ENCODE measurements around the gene SLCO4A1. TPM values are rescaled to one million over a fixed set of nuclear protein-coding genes. Genes with fewer than 3 reads are reported as not detected.

The SLCO4A1 gene
- total RNA-seq, 2 donors from 2014 or later, result 26.1 to 34.6 TPM

GRCh38 chr20:62611012-62611411 is 31.3 kb upstream of the SLCO4A1 start:
- Mint-ChIP-seq H3K4me1 (ENCODE audit: low read depth) (no peaks in the 10 kb centered on the region), H3K27ac (no peak overlapping the region), H3K36me3 (ENCODE audit: insufficient read depth in 2 of 2) (peaks cover 2% of the 10 kb centered on the region in 2 donors), H3K9me3 (peaks cover 2 to 4% of the 10 kb centered on the region in 2 donors), H3K4me3 (no peak overlapping the region), H3K27me3 (ENCODE audit: low read depth) (peaks cover 22% of the 10 kb centered on the region)
- no peak for DNase-seq
- no peak for ATAC-seq (replicated peaks in 1 of 2)

DNA sequence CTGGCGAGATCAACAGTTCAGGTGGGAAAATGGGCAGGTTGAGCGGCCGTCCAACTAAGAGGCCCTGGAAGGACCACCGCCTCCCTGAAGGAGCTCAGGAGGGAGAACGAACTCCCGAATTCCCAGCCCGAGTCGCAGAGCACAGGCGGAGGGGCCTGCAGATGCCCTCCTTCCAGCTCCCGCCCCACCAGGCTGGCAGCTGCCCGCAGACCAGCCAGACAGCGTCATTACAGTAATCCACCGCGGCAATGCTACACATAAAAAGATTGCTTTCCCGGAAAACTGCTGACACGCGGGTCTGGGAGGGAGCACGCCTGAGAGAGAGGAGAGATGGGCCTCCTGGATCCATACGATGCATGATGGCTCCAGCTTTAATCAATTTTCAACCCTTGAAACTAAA is 30.5 kb upstream of the SLCO4A1 start:
- no peak for ATAC-seq (replicated peaks in 1 of 2)
- Mint-ChIP-seq H3K4me3 (no peak overlapping the region), H3K36me3 (ENCODE audit: insufficient read depth in 2 of 2) (peaks cover 2% of the 10 kb centered on the region in 2 donors), H3K27ac (no peak overlapping the region), H3K4me1 (ENCODE audit: low read depth) (peaks cover 4% of the 10 kb centered on the region), H3K9me3 (peaks cover 2 to 4% of the 10 kb centered on the region in 2 donors), H3K27me3 (ENCODE audit: low read depth) (peaks cover 17% of the 10 kb centered on the region)
- DNase-seq, result no peak

- peaks cover 12% of the 10 kb centered on the region for H3K27me3 Mint-ChIP-seq (ENCODE audit: low read depth)
- H3K27ac Mint-ChIP-seq, result no peak overlapping the region
- DNase-seq (no peak), ATAC-seq (replicated peaks in 1 of 2) (no peak)
- H3K9me3 Mint-ChIP-seq, result peaks cover 2 to 4% of the 10 kb centered on the region in 2 donors
- H3K4me3 Mint-ChIP-seq, result no peak overlapping the region
- H3K36me3 Mint-ChIP-seq (ENCODE audit: insufficient read depth in 2 of 2), result peaks cover 2% of the 10 kb centered on the region in 2 donors
- peaks cover 29% of the 10 kb centered on the region for H3K4me1 Mint-ChIP-seq (ENCODE audit: low read depth)
Observed at GRCh38 chr20:62614085-62614960, 28.0 kb upstream of the SLCO4A1 start.

DNA sequence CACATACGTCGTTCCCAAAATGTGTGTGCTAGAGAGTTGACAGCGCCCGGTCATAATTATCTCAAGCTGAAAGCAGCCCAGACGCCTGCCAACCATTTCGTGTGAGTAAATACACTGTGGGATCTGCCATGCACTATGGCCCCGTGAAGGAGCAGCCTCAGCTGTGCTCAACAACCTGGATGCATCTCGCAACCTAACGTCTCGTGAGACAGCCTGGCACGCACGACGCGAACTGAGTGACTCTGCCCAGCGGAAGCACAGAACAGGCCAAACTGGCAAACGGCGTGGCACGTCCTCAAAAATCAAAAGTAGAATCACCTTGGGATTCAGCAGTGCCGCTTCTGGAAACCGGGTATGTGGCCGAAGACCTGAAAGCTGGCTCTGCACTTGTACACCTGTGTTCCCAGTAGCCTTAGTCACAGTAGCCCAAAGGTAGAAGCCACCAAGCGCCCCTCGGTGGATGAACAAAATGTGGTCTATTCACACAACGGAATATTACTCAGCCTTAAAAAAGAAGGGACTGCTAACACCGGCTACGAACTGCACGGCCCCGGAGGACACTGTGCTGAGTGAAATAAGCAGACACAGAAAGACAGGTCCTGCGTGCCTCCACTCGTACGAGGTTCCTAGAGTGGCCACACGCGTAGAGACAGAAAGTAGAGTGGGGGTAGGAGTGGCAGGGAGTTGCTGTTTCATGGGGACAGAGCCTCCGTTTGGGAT is 27.2 kb upstream of the SLCO4A1 start:
- Mint-ChIP-seq H3K27ac (no peak overlapping the region), H3K27me3 (ENCODE audit: low read depth) (peaks cover 12% of the 10 kb centered on the region), H3K4me3 (no peak overlapping the region), H3K4me1 (ENCODE audit: low read depth) (peaks cover 30% of the 10 kb centered on the region), H3K9me3 (peaks cover 2 to 4% of the 10 kb centered on the region in 2 donors), H3K36me3 (ENCODE audit: insufficient read depth in 2 of 2) (peaks cover 2% of the 10 kb centered on the region in 2 donors)
- no peak for DNase-seq
- ATAC-seq (replicated peaks in 1 of 2), result no peak

DNA sequence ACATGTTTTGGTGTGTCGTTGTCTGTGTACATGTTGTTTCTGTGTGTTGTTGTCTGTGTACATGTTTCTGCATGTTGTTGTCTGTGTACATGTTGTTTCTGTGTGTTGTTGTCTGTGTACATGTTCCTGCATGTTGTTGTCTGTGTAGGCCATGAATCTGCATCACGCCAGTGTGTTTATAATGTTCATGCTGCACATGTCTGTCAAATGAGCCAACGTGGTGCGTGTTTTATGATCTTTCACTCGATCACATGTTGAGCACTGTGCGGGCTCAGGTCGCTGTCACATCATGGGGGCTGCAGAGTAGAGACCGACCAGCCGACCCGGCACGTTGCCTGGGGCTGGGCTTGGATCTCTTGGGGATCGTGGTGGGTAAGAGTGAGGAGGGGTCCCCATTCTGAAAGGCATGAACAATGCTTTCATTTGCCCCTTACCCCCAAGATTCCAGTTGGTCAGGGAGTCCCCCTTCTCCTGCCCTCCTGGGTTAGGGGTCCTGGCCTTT is 26.5 kb upstream of the SLCO4A1 start:
- H3K27me3 Mint-ChIP-seq (ENCODE audit: low read depth), result peaks cover 7% of the 10 kb centered on the region
- H3K27ac Mint-ChIP-seq, result no peak overlapping the region
- H3K4me1 Mint-ChIP-seq (ENCODE audit: low read depth), result peaks cover 30% of the 10 kb centered on the region
- DNase-seq, result no peak
- H3K36me3 Mint-ChIP-seq (ENCODE audit: insufficient read depth in 2 of 2), result no peaks in the 10 kb centered on the region
- no peak overlapping the region for H3K4me3 Mint-ChIP-seq
- ATAC-seq (replicated peaks in 1 of 2), result no peak
- peaks cover 0 to under 1% of the 10 kb centered on the region in 2 donors for H3K9me3 Mint-ChIP-seq

DNA sequence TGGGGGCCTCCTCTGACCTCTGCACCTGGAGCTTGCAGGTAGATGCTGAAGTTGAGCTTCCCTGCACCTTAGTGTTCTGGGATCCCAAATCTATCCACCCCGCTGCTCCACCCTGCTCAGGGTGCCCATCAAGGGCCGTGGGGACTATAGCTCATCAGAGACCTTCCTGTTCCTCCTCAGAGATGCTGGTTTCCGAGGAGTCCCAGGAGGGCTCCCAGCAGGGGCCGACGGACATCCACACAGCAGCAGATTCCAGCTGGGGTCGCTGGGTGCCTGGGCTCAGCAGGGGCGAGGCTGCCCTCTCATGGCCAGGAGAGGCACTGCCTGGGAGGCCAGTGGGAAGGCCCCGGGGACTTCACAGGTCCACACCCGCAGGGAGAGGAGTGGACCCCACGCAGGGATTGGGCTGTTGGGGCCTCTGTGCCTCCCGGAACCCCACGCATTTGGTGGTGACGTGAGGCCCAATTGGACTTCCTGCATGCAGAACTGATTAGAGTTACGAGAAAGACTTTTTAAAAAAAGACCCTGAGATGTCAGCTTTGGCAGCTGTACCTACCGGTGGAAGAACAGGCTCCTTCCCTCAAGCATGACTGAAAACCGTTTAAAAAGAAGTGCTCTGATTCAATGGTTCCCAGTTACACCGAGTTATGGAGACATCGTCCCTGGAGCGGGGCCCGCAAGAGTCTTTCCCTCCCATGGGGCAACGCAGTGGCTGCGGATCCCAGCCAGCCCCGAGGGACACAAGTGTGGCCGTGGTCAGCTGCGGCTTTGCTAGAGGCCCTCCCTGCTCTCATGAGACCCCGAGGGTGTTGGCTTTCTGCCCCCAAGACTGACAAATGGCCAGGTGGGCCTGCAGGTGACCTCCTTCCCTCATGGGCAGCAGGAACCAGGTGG is 25.3 kb upstream of the SLCO4A1 start:
- Mint-ChIP-seq H3K27me3 (ENCODE audit: low read depth) (peaks cover 6% of the 10 kb centered on the region), H3K4me1 (ENCODE audit: low read depth) (peaks cover 30% of the 10 kb centered on the region), H3K4me3 (peak overlapping the region; percentile 80 to 81), H3K27ac (peak overlapping the region; percentile 75), H3K36me3 (ENCODE audit: insufficient read depth in 2 of 2) (no peaks in the 10 kb centered on the region), H3K9me3 (no peaks in the 10 kb centered on the region)
- ATAC-seq (replicated peaks in 1 of 2), result peak; percentile 69 to 73
- peak; percentile 83 to 85 for DNase-seq

DNA sequence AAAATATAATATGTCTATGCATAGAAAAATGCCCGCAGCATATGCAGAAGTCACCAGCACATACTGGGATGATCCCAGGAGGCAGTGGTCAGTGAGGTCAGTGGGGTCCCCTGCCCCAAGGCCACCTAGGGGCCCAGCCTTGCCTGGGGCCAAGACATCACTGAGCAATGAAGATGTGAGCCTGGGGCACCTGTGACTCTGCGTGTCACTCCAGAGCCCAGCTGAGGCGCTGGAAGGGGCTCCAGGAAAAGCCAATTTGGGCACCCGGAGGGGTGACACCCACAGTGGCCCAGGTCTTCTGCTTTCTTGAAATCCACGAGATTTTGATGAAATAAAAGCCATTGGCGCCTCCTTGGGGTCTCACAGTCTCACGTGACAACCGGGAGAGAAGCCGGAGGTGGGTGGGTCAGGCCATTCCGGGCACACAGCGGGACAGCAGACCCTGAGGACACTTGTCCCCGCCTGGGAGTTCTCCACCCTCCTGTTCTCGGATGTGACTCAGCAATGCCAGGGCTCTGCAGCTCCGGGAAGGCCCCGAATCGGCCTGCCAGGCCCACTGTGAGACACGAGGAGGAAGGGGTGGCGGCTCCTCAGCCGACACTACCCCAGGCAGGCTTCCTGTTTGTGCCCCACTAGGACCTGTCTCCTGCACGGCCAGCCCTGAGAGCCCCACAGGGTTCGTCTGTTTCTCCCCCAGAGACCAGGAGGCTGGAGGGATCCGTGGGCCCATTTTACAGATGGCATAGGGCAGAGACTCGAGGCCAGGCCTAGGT is 24.4 kb upstream of the SLCO4A1 start:
- peak overlapping the region; percentile 75 for H3K27ac Mint-ChIP-seq
- no peaks in the 10 kb centered on the region for H3K36me3 Mint-ChIP-seq (ENCODE audit: insufficient read depth in 2 of 2)
- peaks cover 3% of the 10 kb centered on the region for H3K27me3 Mint-ChIP-seq (ENCODE audit: low read depth)
- peak; percentile 72 to 76 for ATAC-seq (replicated peaks in 1 of 2)
- H3K9me3 Mint-ChIP-seq, result no peaks in the 10 kb centered on the region
- peaks cover 32% of the 10 kb centered on the region for H3K4me1 Mint-ChIP-seq (ENCODE audit: low read depth)
- peak; percentile 73 to 76 for DNase-seq
- peak overlapping the region; percentile 80 to 81 for H3K4me3 Mint-ChIP-seq

- Mint-ChIP-seq H3K27ac (peak overlapping the region; percentile 75), H3K9me3 (no peaks in the 10 kb centered on the region), H3K4me1 (ENCODE audit: low read depth) (peaks cover 42% of the 10 kb centered on the region), H3K27me3 (ENCODE audit: low read depth) (no peaks in the 10 kb centered on the region), H3K4me3 (peak overlapping the region; percentile 80 to 81), H3K36me3 (ENCODE audit: insufficient read depth in 2 of 2) (no peaks in the 10 kb centered on the region)
- ATAC-seq (replicated peaks in 1 of 2) (peak; percentile 68 to 71), DNase-seq (peak; percentile 73 to 74)
Observed at GRCh38 chr20:62618611-62619529, 23.4 kb upstream of the SLCO4A1 start.

- H3K9me3 Mint-ChIP-seq, result no peaks in the 10 kb centered on the region
- H3K4me1 Mint-ChIP-seq (ENCODE audit: low read depth), result peaks cover 46% of the 10 kb centered on the region
Observed at GRCh38 chr20:62620625-62621024, 21.7 kb upstream of the SLCO4A1 start.

DNA sequence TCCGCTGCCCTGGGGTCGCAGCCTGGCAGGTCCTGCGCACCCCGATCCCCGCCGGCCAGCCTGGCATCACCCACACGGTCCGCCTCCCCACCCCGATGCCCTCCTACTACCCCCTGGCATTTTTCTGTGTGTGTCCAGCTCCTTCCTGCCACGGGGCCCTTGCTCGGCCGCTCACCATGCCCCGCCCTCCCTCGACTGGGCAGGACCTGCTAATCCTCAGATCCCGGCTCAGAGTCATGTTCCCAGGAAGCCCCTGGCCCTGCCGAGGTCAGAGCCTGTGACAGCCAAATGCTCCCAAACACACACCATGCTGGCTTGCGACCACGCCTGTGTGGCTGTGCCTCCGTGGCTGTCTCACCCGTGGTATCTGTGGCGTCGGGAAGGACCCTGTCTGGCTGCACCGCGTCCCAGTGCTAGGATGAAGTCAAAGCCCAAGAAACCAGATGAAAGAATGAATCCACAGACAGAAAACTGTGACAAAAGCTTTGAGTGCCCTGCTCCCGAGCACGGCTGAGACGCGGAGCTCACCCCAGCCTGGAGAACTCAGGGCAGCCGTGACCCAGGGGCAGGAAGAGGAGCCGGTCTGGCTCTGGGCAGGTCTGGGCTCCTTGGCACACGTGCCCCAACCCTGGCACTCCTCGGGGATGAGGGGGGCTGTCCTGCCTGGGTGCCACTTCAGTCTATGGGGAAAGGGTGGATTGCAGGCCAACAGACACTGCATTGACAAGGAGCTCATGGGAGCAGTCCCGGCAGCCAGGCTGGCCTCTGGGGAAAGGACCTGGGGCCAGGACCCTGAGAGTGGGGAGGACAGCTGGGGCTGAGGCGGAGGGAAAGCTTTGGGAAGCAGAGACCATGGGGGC is 20.8 kb upstream of the SLCO4A1 start:
- no peak for DNase-seq
- H3K36me3 Mint-ChIP-seq (ENCODE audit: insufficient read depth in 2 of 2), result no peaks in the 10 kb centered on the region
- H3K27me3 Mint-ChIP-seq (ENCODE audit: low read depth), result no peaks in the 10 kb centered on the region
- peak overlapping the region in 1 of 2 donors; percentile 24 for H3K4me3 Mint-ChIP-seq
- H3K4me1 Mint-ChIP-seq (ENCODE audit: low read depth), result peaks cover 45% of the 10 kb centered on the region
- no peaks in the 10 kb centered on the region for H3K9me3 Mint-ChIP-seq
- ATAC-seq (replicated peaks in 1 of 2), result no peak
- H3K27ac Mint-ChIP-seq, result no peak overlapping the region

More at GRCh38 chr20:62620625-62621024, 21.7 kb upstream of the SLCO4A1 start:
- DNase-seq (no peak), ATAC-seq (replicated peaks in 1 of 2) (no peak)
- no peaks in the 10 kb centered on the region for H3K27me3 Mint-ChIP-seq (ENCODE audit: low read depth)
- H3K27ac Mint-ChIP-seq, result no peak overlapping the region
- no peak overlapping the region for H3K4me3 Mint-ChIP-seq
- H3K36me3 Mint-ChIP-seq (ENCODE audit: insufficient read depth in 2 of 2), result no peaks in the 10 kb centered on the region

Measured in activated T-cell treated with anti-CD3 and anti-CD28 coated beads, Interleukin-2, amount 50 U/mL, for 72 hours (primary cell).